T-helper 1 cell treated with Interleukin-12 subunit alpha and Interleukin-12 subunit beta and Interleukin-4 antibody, amounts not matched to agents 30 μg/mL and 1 μg/mL, for 36 hours (primary cell): ENCODE data around the gene STK35.

ENCODE experiments used
- H3K27ac Mint-ChIP-seq: one replicate; pipeline ENCODE4 v1.8.0; 2021; ENCODE audit warnings: mild to moderate bottlenecking, mixed read lengths
- H3K27me3 Mint-ChIP-seq: one replicate; pipeline ENCODE4 v1.8.0; 2021; ENCODE audit warnings: low read depth, mixed read lengths
- H3K36me3 Mint-ChIP-seq: one replicate; pipeline ENCODE4 v1.8.0; 2021; ENCODE audit warnings: low read depth, mixed read lengths
- H3K4me1 Mint-ChIP-seq: one replicate; pipeline ENCODE4 v1.8.0; 2021; ENCODE audit warnings: low read depth, mixed read lengths
- H3K4me3 Mint-ChIP-seq: one replicate; pipeline ENCODE4 v1.8.0; 2021; ENCODE audit warnings: mild to moderate bottlenecking, moderate library complexity, mixed read lengths
- H3K9me3 Mint-ChIP-seq: one replicate; pipeline ENCODE4 v1.8.0; 2021; ENCODE audit warnings: mixed read lengths

Gene STK35

GRCh38 chr20:2093159-2093781 lies 8.4 kb upstream of the STK35 start:
- Mint-ChIP-seq H3K27ac (no peak overlapping the region), H3K27me3 (peaks cover 43% of the 10 kb centered on the region), H3K4me3 (no peak overlapping the region), H3K4me1 (no peaks in the 10 kb centered on the region), H3K9me3 (no peaks in the 10 kb centered on the region), H3K36me3 (no peaks in the 10 kb centered on the region)

GRCh38 chr20:2093883-2094282 lies 7.7 kb upstream of the STK35 start:
- H3K36me3 Mint-ChIP-seq: no peaks in the 10 kb centered on the region
- H3K27me3 Mint-ChIP-seq: peaks cover 37% of the 10 kb centered on the region
- H3K9me3 Mint-ChIP-seq: no peaks in the 10 kb centered on the region
- H3K4me3 Mint-ChIP-seq: no peak overlapping the region
- no peak overlapping the region for H3K27ac Mint-ChIP-seq
- no peaks in the 10 kb centered on the region for H3K4me1 Mint-ChIP-seq

GRCh38 chr20:2101865-2102584 lies 398 bp downstream of the STK35 start:
- H3K36me3 Mint-ChIP-seq: peaks cover 20% of the 10 kb centered on the region
- peaks cover 33% of the 10 kb centered on the region for H3K4me1 Mint-ChIP-seq
- H3K9me3 Mint-ChIP-seq: no peaks in the 10 kb centered on the region
- peaks cover 4% of the 10 kb centered on the region for H3K27me3 Mint-ChIP-seq
- H3K27ac Mint-ChIP-seq: peak overlapping the region; percentile 99
- peak overlapping the region; percentile 91 for H3K4me3 Mint-ChIP-seq

- peak overlapping the region; percentile 96 for H3K4me3 Mint-ChIP-seq
- H3K27ac Mint-ChIP-seq: peak overlapping the region; percentile 99
- peaks cover 37% of the 10 kb centered on the region for H3K4me1 Mint-ChIP-seq
- H3K9me3 Mint-ChIP-seq: no peaks in the 10 kb centered on the region
- H3K36me3 Mint-ChIP-seq: peaks cover 24% of the 10 kb centered on the region
- peaks cover 4% of the 10 kb centered on the region for H3K27me3 Mint-ChIP-seq
Observed at GRCh38 chr20:2102585-2103460, 1.2 kb downstream of the STK35 start.

GRCh38 chr20:2103461-2104153 lies 2.0 kb downstream of the STK35 start:
- H3K36me3 Mint-ChIP-seq: peaks cover 24% of the 10 kb centered on the region
- H3K4me1 Mint-ChIP-seq: peaks cover 40% of the 10 kb centered on the region
- no peaks in the 10 kb centered on the region for H3K9me3 Mint-ChIP-seq
- H3K4me3 Mint-ChIP-seq: peak overlapping the region; percentile 96
- H3K27me3 Mint-ChIP-seq: peaks cover 4% of the 10 kb centered on the region
- H3K27ac Mint-ChIP-seq: peak overlapping the region; percentile 91

GRCh38 chr20:2104236-2104635 lies 2.6 kb downstream of the STK35 start:
- Mint-ChIP-seq H3K9me3 (no peaks in the 10 kb centered on the region), H3K36me3 (peaks cover 28% of the 10 kb centered on the region), H3K4me3 (peak overlapping the region; percentile 96), H3K27me3 (peaks cover 4% of the 10 kb centered on the region), H3K27ac (peak overlapping the region; percentile 91), H3K4me1 (peaks cover 46% of the 10 kb centered on the region)

- H3K36me3 Mint-ChIP-seq: peaks cover 31% of the 10 kb centered on the region
- H3K27me3 Mint-ChIP-seq: no peaks in the 10 kb centered on the region
- H3K9me3 Mint-ChIP-seq: no peaks in the 10 kb centered on the region
- peaks cover 62% of the 10 kb centered on the region for H3K4me1 Mint-ChIP-seq
- H3K27ac Mint-ChIP-seq: no peak overlapping the region
- H3K4me3 Mint-ChIP-seq: no peak overlapping the region
Observed at GRCh38 chr20:2108498-2108897, 6.9 kb downstream of the STK35 start.

GRCh38 chr20:2108987-2109386 lies 7.4 kb downstream of the STK35 start:
- no peak overlapping the region for H3K4me3 Mint-ChIP-seq
- peaks cover 27% of the 10 kb centered on the region for H3K36me3 Mint-ChIP-seq
- peak overlapping the region; percentile 49 for H3K27ac Mint-ChIP-seq

GRCh38 chr20:2109425-2110210 lies 8.0 kb downstream of the STK35 start:
- Mint-ChIP-seq H3K4me3 (no peak overlapping the region), H3K36me3 (peaks cover 28% of the 10 kb centered on the region), H3K9me3 (no peaks in the 10 kb centered on the region), H3K4me1 (peaks cover 58% of the 10 kb centered on the region), H3K27me3 (no peaks in the 10 kb centered on the region), H3K27ac (no peak overlapping the region)

More at GRCh38 chr20:2108987-2109386, 7.4 kb downstream of the STK35 start:
- Mint-ChIP-seq H3K4me1 (peaks cover 62% of the 10 kb centered on the region), H3K9me3 (no peaks in the 10 kb centered on the region), H3K27me3 (no peaks in the 10 kb centered on the region)

GRCh38 chr20:2112910-2113309 lies 11.3 kb downstream of the STK35 start:
- Mint-ChIP-seq H3K27ac (no peak overlapping the region), H3K9me3 (no peaks in the 10 kb centered on the region), H3K27me3 (no peaks in the 10 kb centered on the region), H3K4me3 (no peak overlapping the region), H3K4me1 (peaks cover 47% of the 10 kb centered on the region), H3K36me3 (peaks cover 29% of the 10 kb centered on the region)

GRCh38 chr20:2114127-2114959 lies 12.7 kb downstream of the STK35 start:
- Mint-ChIP-seq H3K9me3 (no peaks in the 10 kb centered on the region), H3K36me3 (peaks cover 32% of the 10 kb centered on the region), H3K27me3 (no peaks in the 10 kb centered on the region), H3K27ac (no peak overlapping the region), H3K4me1 (peaks cover 45% of the 10 kb centered on the region), H3K4me3 (no peak overlapping the region)

- Mint-ChIP-seq H3K27me3 (no peaks in the 10 kb centered on the region), H3K36me3 (peaks cover 34% of the 10 kb centered on the region), H3K4me1 (peaks cover 38% of the 10 kb centered on the region), H3K4me3 (no peak overlapping the region), H3K27ac (no peak overlapping the region), H3K9me3 (no peaks in the 10 kb centered on the region)
Observed at GRCh38 chr20:2114990-2115681, 13.5 kb downstream of the STK35 start.
